ENCODE measurements around the gene TNIP1.
A peak's percentile ranks its signal among the peaks of the same experiment; 100 is the strongest.

Gene TNIP1

GRCh38 chr5:151077967-151078366 is 2.9 kb downstream of the TNIP1 start:
- no peaks in the 10 kb centered on the region for H3K27me3 ChIP-seq (replicated peaks; ENCODE audit: control insufficient read depth, insufficient read depth, low read length, poor library complexity, severe bottlenecking)
- peaks cover 56% of the 10 kb centered on the region for H3K4me1 ChIP-seq (ENCODE audit: control insufficient read depth, insufficient read depth, low read length, poor library complexity, severe bottlenecking)
- H3K9me3 ChIP-seq (ENCODE audit: control insufficient read depth, low read length) = no peaks in the 10 kb centered on the region
- no peak for DNase-seq
- H3K27ac ChIP-seq (ENCODE audit: insufficient read depth, low read length, poor library complexity, severe bottlenecking) = peak overlapping the region; percentile 99
- H3K36me3 ChIP-seq (ENCODE audit: control insufficient read depth, insufficient read depth, low read length) = peaks cover 21% of the 10 kb centered on the region
- H3K4me3 ChIP-seq (ENCODE audit: insufficient read depth, low read depth, low read length, poor library complexity, severe bottlenecking) = peak overlapping the region; percentile 37

DNA sequence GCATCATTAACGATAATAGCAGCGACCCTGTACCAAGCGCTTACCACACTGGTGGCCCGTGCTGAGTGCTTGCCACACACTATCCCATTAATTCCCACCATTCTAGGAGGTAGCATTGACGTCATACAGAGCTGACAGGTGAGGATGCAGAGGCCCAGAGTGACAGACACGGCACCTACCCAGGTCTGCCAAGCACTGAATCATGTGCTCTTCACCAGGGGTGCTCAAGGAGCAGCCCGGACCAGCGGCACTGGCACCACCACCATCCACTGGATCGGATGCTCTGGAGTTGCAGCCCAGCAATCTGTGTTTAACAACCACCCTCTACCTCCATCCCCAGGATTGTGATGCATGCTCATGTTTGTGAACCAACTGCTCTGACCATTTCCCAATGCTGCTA is 3.4 kb downstream of the TNIP1 start:
- Histone ChIP-seq H3K27ac (ENCODE audit: insufficient read depth, low read length, poor library complexity, severe bottlenecking) (no peak overlapping the region), H3K4me1 (ENCODE audit: control insufficient read depth, insufficient read depth, low read length, poor library complexity, severe bottlenecking) (peaks cover 51% of the 10 kb centered on the region), H3K4me3 (ENCODE audit: insufficient read depth, low read depth, low read length, poor library complexity, severe bottlenecking) (no peak overlapping the region)

DNA sequence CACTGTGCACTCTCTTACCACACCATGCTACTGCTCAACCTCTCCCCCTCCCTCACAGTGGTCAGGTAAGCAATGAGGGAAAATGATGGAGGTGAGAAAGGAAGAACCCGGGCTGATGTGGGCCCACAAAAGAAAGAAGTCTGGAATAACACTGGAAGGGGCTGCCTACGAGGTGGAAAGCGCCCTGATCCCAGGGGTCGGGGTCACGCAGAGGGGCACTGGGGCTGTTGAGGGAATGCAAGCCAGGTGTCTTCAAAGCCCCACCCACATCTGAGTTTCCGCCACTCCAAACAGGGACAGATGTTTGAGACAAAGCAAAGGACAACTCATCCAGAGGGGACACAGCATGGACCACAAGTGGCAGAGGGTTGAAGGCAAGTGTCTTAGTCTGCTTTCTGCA is 4.2 kb downstream of the TNIP1 start:
- Histone ChIP-seq H3K4me3 (ENCODE audit: insufficient read depth, low read depth, low read length, poor library complexity, severe bottlenecking) (peak overlapping the region; percentile 11), H3K27ac (ENCODE audit: insufficient read depth, low read length, poor library complexity, severe bottlenecking) (no peak overlapping the region), H3K36me3 (ENCODE audit: control insufficient read depth, insufficient read depth, low read length) (peaks cover 23% of the 10 kb centered on the region), H3K4me1 (ENCODE audit: control insufficient read depth, insufficient read depth, low read length, poor library complexity, severe bottlenecking) (peaks cover 43% of the 10 kb centered on the region), H3K9me3 (ENCODE audit: control insufficient read depth, low read length) (no peaks in the 10 kb centered on the region), H3K27me3 (replicated peaks; ENCODE audit: control insufficient read depth, insufficient read depth, low read length, poor library complexity, severe bottlenecking) (no peaks in the 10 kb centered on the region)
- no peak for DNase-seq

More for the DNA sequence above, 3.4 kb downstream of the TNIP1 start:
- peaks cover 21% of the 10 kb centered on the region for H3K36me3 ChIP-seq (ENCODE audit: control insufficient read depth, insufficient read depth, low read length)
- H3K27me3 ChIP-seq (replicated peaks; ENCODE audit: control insufficient read depth, insufficient read depth, low read length, poor library complexity, severe bottlenecking) = no peaks in the 10 kb centered on the region
- no peak for DNase-seq
- no peaks in the 10 kb centered on the region for H3K9me3 ChIP-seq (ENCODE audit: control insufficient read depth, low read length)

DNA sequence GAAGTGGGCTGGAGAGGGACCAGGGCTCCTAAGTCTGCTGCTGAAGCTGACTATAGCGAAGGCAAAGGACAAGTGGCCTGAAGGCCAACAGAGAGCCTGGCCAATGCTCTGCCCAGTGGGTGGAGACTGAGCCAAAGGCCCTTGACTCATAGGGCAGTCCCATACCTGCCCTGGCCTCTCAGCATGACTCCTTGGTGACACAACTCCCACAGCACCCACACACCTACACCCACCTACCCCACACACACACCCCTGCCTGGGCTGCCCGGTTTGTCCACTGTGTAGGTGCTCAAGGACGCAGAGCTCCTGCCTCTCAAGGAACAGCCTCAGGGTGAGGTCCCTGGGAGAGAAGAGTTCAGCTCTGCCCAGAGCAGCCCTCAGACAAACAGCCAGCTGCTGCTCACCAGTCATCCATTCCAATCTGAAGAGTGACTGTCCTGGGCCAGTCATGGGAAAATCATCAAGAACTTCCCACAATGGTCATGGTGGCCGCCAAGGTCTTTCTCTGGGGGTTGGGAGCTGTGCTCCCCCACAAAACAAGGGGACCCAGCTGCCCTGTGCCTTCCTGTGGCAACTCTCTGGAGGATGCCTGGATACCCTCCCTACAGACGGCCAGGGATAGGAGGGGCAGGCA is 5.0 kb downstream of the TNIP1 start:
- no peaks in the 10 kb centered on the region for H3K27me3 ChIP-seq (replicated peaks; ENCODE audit: control insufficient read depth, insufficient read depth, low read length, poor library complexity, severe bottlenecking)
- H3K27ac ChIP-seq (ENCODE audit: insufficient read depth, low read length, poor library complexity, severe bottlenecking) = peak overlapping the region; percentile 3
- peaks cover 26% of the 10 kb centered on the region for H3K36me3 ChIP-seq (ENCODE audit: control insufficient read depth, insufficient read depth, low read length)
- H3K9me3 ChIP-seq (ENCODE audit: control insufficient read depth, low read length) = no peaks in the 10 kb centered on the region
- no peak overlapping the region for H3K4me3 ChIP-seq (ENCODE audit: insufficient read depth, low read depth, low read length, poor library complexity, severe bottlenecking)
- DNase-seq = no peak
- peaks cover 38% of the 10 kb centered on the region for H3K4me1 ChIP-seq (ENCODE audit: control insufficient read depth, insufficient read depth, low read length, poor library complexity, severe bottlenecking)

- Histone ChIP-seq H3K4me1 (ENCODE audit: control insufficient read depth, insufficient read depth, low read length, poor library complexity, severe bottlenecking) (peaks cover 41% of the 10 kb centered on the region), H3K36me3 (ENCODE audit: control insufficient read depth, insufficient read depth, low read length) (peaks cover 38% of the 10 kb centered on the region), H3K4me3 (ENCODE audit: insufficient read depth, low read depth, low read length, poor library complexity, severe bottlenecking) (no peak overlapping the region), H3K27me3 (replicated peaks; ENCODE audit: control insufficient read depth, insufficient read depth, low read length, poor library complexity, severe bottlenecking) (no peaks in the 10 kb centered on the region), H3K27ac (ENCODE audit: insufficient read depth, low read length, poor library complexity, severe bottlenecking) (no peak overlapping the region), H3K9me3 (ENCODE audit: control insufficient read depth, low read length) (no peaks in the 10 kb centered on the region)
- DNase-seq = no peak
These were observed 6.3 kb downstream of the TNIP1 start for GRCh38 chr5:151074557-151074956.

DNA sequence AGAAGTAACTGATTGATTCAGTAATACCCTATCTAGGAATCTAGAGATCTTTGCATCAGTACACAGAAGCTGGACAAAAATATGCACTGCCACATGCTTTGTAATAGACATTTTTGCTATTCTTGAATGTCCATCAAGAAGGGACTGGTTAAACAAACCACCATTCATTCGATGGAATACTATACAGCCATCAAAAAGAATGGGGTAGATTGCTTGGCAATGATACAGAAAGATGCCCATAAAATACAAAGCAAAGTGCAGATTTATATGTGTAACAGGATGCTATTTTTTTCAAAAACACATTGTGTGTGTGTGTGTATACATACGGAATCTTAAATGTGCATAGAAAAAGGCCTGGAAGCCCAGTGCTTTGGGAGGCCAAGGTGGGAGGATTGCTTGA is 7.6 kb downstream of the TNIP1 start:
- H3K36me3 ChIP-seq (ENCODE audit: control insufficient read depth, insufficient read depth, low read length) = peaks cover 38% of the 10 kb centered on the region
- no peak overlapping the region for H3K27ac ChIP-seq (ENCODE audit: insufficient read depth, low read length, poor library complexity, severe bottlenecking)
- H3K9me3 ChIP-seq (ENCODE audit: control insufficient read depth, low read length) = no peaks in the 10 kb centered on the region
- no peak for DNase-seq
- H3K4me3 ChIP-seq (ENCODE audit: insufficient read depth, low read depth, low read length, poor library complexity, severe bottlenecking) = no peak overlapping the region
- H3K27me3 ChIP-seq (replicated peaks; ENCODE audit: control insufficient read depth, insufficient read depth, low read length, poor library complexity, severe bottlenecking) = no peaks in the 10 kb centered on the region
- peaks cover 45% of the 10 kb centered on the region for H3K4me1 ChIP-seq (ENCODE audit: control insufficient read depth, insufficient read depth, low read length, poor library complexity, severe bottlenecking)

DNA sequence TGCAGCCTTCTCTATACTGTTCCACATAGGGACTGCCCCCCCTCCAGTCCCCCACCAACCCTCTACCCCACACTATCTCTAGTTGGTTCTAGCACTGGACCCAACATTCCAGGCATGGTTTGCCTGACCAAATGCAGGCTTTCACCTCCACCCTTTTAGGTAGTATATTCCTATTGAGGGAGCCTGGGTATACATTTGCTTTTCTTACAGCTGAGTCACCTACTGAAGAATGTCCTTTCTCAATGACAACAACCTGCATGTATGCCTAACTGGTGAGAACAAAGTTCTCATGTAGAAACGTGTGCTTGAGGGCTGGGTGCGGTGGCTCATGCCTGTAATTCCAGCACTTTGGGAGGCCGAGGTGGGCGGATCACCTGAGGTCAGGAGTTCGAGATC is 8.2 kb downstream of the TNIP1 start:
- Histone ChIP-seq H3K9me3 (ENCODE audit: control insufficient read depth, low read length) (no peaks in the 10 kb centered on the region), H3K4me3 (ENCODE audit: insufficient read depth, low read depth, low read length, poor library complexity, severe bottlenecking) (no peak overlapping the region), H3K27ac (ENCODE audit: insufficient read depth, low read length, poor library complexity, severe bottlenecking) (no peak overlapping the region), H3K4me1 (ENCODE audit: control insufficient read depth, insufficient read depth, low read length, poor library complexity, severe bottlenecking) (peaks cover 44% of the 10 kb centered on the region), H3K27me3 (replicated peaks; ENCODE audit: control insufficient read depth, insufficient read depth, low read length, poor library complexity, severe bottlenecking) (no peaks in the 10 kb centered on the region), H3K36me3 (ENCODE audit: control insufficient read depth, insufficient read depth, low read length) (peaks cover 44% of the 10 kb centered on the region)
- DNase-seq = no peak

DNA sequence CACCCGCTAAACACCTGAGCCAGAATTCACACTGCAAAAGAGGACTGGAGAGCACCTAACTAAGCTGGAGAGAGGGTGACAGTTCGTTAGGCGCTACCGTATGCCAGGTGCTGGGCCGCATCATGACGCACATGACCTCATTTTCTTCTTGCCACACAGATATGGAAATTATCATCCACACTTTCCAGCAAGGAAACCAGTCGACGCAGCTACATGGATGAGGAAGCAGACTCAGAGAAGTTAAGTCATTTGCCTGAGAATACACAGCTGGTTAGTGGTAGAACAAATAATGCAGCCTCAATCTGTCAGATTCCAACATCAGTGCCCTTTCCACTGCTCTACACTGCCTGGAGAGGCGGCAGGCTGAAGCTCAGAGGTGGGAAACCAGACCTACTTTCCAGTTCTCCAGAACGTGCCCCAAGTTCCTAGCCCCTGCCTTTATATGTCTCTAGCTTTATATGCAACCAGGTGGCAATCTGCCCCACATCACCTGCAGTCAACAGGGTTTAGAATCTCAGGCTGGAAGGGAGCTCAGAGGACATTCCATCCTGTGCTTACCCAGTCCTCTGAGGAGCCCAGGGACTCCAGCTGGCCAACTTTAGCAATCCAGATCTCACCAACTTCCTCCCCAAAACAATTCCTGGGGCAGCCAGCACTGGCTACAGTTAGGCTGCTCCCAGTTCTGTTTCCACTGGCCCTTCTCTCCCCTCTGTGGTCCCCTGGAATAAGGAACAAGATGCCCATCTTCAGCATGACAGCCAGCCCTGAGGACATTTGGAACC is 8.8 kb downstream of the TNIP1 start:
- no peak overlapping the region for H3K4me3 ChIP-seq (ENCODE audit: insufficient read depth, low read depth, low read length, poor library complexity, severe bottlenecking)
- no peak overlapping the region for H3K27ac ChIP-seq (ENCODE audit: insufficient read depth, low read length, poor library complexity, severe bottlenecking)
- H3K4me1 ChIP-seq (ENCODE audit: control insufficient read depth, insufficient read depth, low read length, poor library complexity, severe bottlenecking) = peaks cover 43% of the 10 kb centered on the region
- H3K36me3 ChIP-seq (ENCODE audit: control insufficient read depth, insufficient read depth, low read length) = peaks cover 49% of the 10 kb centered on the region
- no peaks in the 10 kb centered on the region for H3K9me3 ChIP-seq (ENCODE audit: control insufficient read depth, low read length)
- no peaks in the 10 kb centered on the region for H3K27me3 ChIP-seq (replicated peaks; ENCODE audit: control insufficient read depth, insufficient read depth, low read length, poor library complexity, severe bottlenecking)
- no peak for DNase-seq

GRCh38 chr5:151071021-151071420 is 9.8 kb downstream of the TNIP1 start:
- H3K36me3 ChIP-seq (ENCODE audit: control insufficient read depth, insufficient read depth, low read length) = peaks cover 49% of the 10 kb centered on the region
- no peak overlapping the region for H3K27ac ChIP-seq (ENCODE audit: insufficient read depth, low read length, poor library complexity, severe bottlenecking)

GRCh38 chr5:151070449-151070848 is 10.4 kb downstream of the TNIP1 start:
- Histone ChIP-seq H3K4me3 (ENCODE audit: insufficient read depth, low read depth, low read length, poor library complexity, severe bottlenecking) (no peak overlapping the region), H3K27me3 (replicated peaks; ENCODE audit: control insufficient read depth, insufficient read depth, low read length, poor library complexity, severe bottlenecking) (no peaks in the 10 kb centered on the region), H3K36me3 (ENCODE audit: control insufficient read depth, insufficient read depth, low read length) (peaks cover 45% of the 10 kb centered on the region), H3K9me3 (ENCODE audit: control insufficient read depth, low read length) (no peaks in the 10 kb centered on the region), H3K4me1 (ENCODE audit: control insufficient read depth, insufficient read depth, low read length, poor library complexity, severe bottlenecking) (peaks cover 36% of the 10 kb centered on the region), H3K27ac (ENCODE audit: insufficient read depth, low read length, poor library complexity, severe bottlenecking) (no peak overlapping the region)
- DNase-seq = no peak

More at GRCh38 chr5:151071021-151071420, 9.8 kb downstream of the TNIP1 start:
- DNase-seq = no peak
- Histone ChIP-seq H3K4me1 (ENCODE audit: control insufficient read depth, insufficient read depth, low read length, poor library complexity, severe bottlenecking) (peaks cover 37% of the 10 kb centered on the region), H3K4me3 (ENCODE audit: insufficient read depth, low read depth, low read length, poor library complexity, severe bottlenecking) (no peak overlapping the region), H3K9me3 (ENCODE audit: control insufficient read depth, low read length) (no peaks in the 10 kb centered on the region), H3K27me3 (replicated peaks; ENCODE audit: control insufficient read depth, insufficient read depth, low read length, poor library complexity, severe bottlenecking) (no peaks in the 10 kb centered on the region)

All from effector memory CD4-positive, alpha-beta T cell (primary cell).